GM23338 (cell line): ENCODE results near the gene MRE11. TPM values are rescaled to one million over a fixed set of nuclear protein-coding genes. Genes with fewer than 3 reads are reported as not detected.

Source experiments
- ATAC-seq: fragments of 200-7000 bp; cut with Tn5 transposase; 3 replicates; pipeline ENCODE4 v1.9.1; 2020
- DNase-seq: peaks from one replicate; pipeline ENCODE4 v3.0.0-alpha.2; 2015; ENCODE audit warnings: low spot score
- H2AFZ ChIP-seq: fragments of 200-600 bp; sonication (generic); 2 replicates; pipeline ENCODE4 v1.8.0; 2016; ENCODE audit warnings: antibody characterized with exemption, mild to moderate bottlenecking, moderate library complexity
- H3F3A ChIP-seq: fragments of 200-600 bp; sonication (generic); replicated peaks from 2 replicates; pipeline ENCODE4 v1.8.0; 2017; ENCODE audit warnings: antibody characterized with exemption, mixed run types, low read depth
- H3K27ac ChIP-seq: fragments of 200-600 bp; sonication (generic); 2 replicates; pipeline ENCODE4 v1.6.1; 2016; ENCODE audit warnings: low read depth
- H3K27me3 ChIP-seq: fragments of 200-600 bp; sonication (generic); 2 replicates; pipeline ENCODE4 v1.8.0; 2016; ENCODE audit warnings: mild to moderate bottlenecking, mixed run types, moderate library complexity; ENCODE audit not compliant: insufficient read depth
- H3K36me3 ChIP-seq: fragments of 200-600 bp; sonication (generic); 2 replicates; pipeline ENCODE4 v1.8.0; 2016; ENCODE audit warnings: mild to moderate bottlenecking; ENCODE audit not compliant: insufficient read depth
- H3K4me1 ChIP-seq: fragments of 200-600 bp; sonication (generic); 2 replicates; pipeline ENCODE4 v1.8.0; 2016; ENCODE audit warnings: mild to moderate bottlenecking, moderate library complexity; ENCODE audit not compliant: insufficient read depth
- H3K4me2 ChIP-seq: fragments of 200-600 bp; sonication (generic); 2 replicates; pipeline ENCODE4 v1.7.1; 2017; ENCODE audit warnings: mixed run types
- H3K4me3 ChIP-seq: fragments of 200-600 bp; sonication (generic); 2 replicates; pipeline ENCODE4 v1.6.1; 2016; ENCODE audit warnings: mixed run types
- H3K79me2 ChIP-seq: fragments of 200-600 bp; sonication (generic); replicated peaks from 2 replicates; pipeline ENCODE4 v1.8.0; 2017; ENCODE audit warnings: mild to moderate bottlenecking; ENCODE audit not compliant: insufficient read depth
- H3K9me2 ChIP-seq: fragments of 200-600 bp; sonication (generic); 2 replicates; pipeline ENCODE4 v1.8.0; 2017; ENCODE audit not compliant: insufficient read depth
- H4K20me1 ChIP-seq: fragments of 200-600 bp; sonication (generic); replicated peaks from 2 replicates; pipeline ENCODE4 v1.8.0; 2017; ENCODE audit warnings: mild to moderate bottlenecking; ENCODE audit not compliant: insufficient read depth
- H3K27ac Mint-ChIP-seq: 2 replicates; pipeline ENCODE4 v1.8.0; 2020; ENCODE audit warnings: inconsistent platforms, mild to moderate bottlenecking, moderate library complexity, mixed read lengths
- H3K27me3 Mint-ChIP-seq: 3 replicates; pipeline ENCODE4 v1.8.0; 2022; ENCODE audit warnings: low read depth, mild to moderate bottlenecking, moderate library complexity, mixed read lengths, inconsistent platforms; ENCODE audit not compliant: insufficient read depth, poor library complexity
- H3K36me3 Mint-ChIP-seq: 3 replicates; pipeline ENCODE4 v1.8.0; 2021; ENCODE audit warnings: low read depth, mild to moderate bottlenecking, inconsistent platforms, moderate library complexity, mixed read lengths
- H3K4me1 Mint-ChIP-seq: 3 replicates; pipeline ENCODE4 v1.8.0; 2020; ENCODE audit warnings: mild to moderate bottlenecking, inconsistent platforms, mixed read lengths
- H3K4me3 Mint-ChIP-seq: 3 replicates; pipeline ENCODE4 v1.8.0; 2021; ENCODE audit warnings: moderate library complexity, mild to moderate bottlenecking, inconsistent platforms, mixed read lengths
- H3K9me3 Mint-ChIP-seq: 3 replicates; pipeline ENCODE4 v1.8.0; 2020; ENCODE audit warnings: moderate library complexity, mild to moderate bottlenecking, inconsistent platforms, mixed read lengths
- CREB1 ChIP-seq: fragments of 250-450 bp; sonication (Bioruptor Pico); IDR thresholded peaks from 2 replicates; pipeline ENCODE4 v1.5.0; 2020; ENCODE audit warnings: low read depth, mild to moderate bottlenecking, moderate library complexity
- CTCF ChIP-seq, 2 experiments: fragments of 200-600 bp in 1 of 2; sonication (generic) in 1 of 2; conservative IDR thresholded peaks; 2 replicates each; pipeline versions ENCODE4 v1.5.1 to v1.6.1; 2016 to 2017; ENCODE audit warnings: antibody characterized with exemption in 2 of 2, low read depth in 2 of 2, mild to moderate bottlenecking in 2 of 2, moderate library complexity in 1 of 2
- EZH2phosphoT487 ChIP-seq: fragments of 200-600 bp; sonication (generic); IDR thresholded peaks from one replicate; pipeline ENCODE4 v1.8.1; 2018; ENCODE audit warnings: antibody characterized with exemption; ENCODE audit not compliant: unreplicated experiment
- POLR2AphosphoS5 ChIP-seq: IDR thresholded peaks from 2 replicates; pipeline ENCODE4 v1.6.1; 2016; ENCODE audit warnings: antibody characterized with exemption, low read depth
- ZNF114 ChIP-seq: fragments of 250-450 bp; sonication (Bioruptor Pico); IDR thresholded peaks from 2 replicates; pipeline ENCODE4 v1.5.0; 2020; ENCODE audit warnings: mild to moderate bottlenecking, moderate library complexity
- polyA plus RNA-seq: library from polyadenylated mRNA; unstranded; fragments of >200 nt; fragmentation: Nextera tagmentation; extraction: Ambion mirVana; gene quantifications from 2 replicates; pipeline ENCODE4 v1.2.1, GENCODE V29; 2016
- total RNA-seq: library from RNA; depleted of rRNA; stranded (reverse); fragments of >200 nt; shearing (Covaris generic); gene quantifications from 2 replicates; pipeline ENCODE4 v1.2.3, GENCODE V29; 2014
- TF ChIP-seq, protein P1 (sequence below): fragments of 250-450 bp; sonication (Bioruptor Pico); IDR thresholded peaks from 2 replicates; pipeline ENCODE4 v1.5.0; 2020; ENCODE audit warnings: mild to moderate bottlenecking, moderate library complexity

The MRE11 gene
- total and polyA plus RNA-seq, 2 experiments from 2014 or later, result 23.3 to 38.5 TPM

DNA sequence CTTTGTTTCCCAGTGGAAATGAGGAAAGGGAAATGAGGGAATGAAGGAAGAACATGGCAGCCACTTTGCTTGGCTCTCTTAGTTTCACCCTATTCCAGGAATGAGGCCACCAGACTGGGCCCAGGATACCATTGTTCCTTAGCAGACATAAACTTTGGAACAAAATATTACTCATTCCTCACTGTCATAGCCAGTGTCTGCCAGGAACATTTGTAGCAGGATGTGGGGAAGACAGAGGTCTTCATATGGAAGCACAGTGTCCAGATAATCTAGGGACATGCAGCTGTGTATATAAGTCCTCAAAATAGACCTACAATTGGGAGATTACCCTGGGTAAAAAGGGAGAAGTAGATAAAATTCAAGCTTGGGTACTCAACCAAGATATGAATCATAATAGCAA is 34.9 kb upstream of the MRE11 start (continued):
- TF ChIP-seq, protein P1, sequence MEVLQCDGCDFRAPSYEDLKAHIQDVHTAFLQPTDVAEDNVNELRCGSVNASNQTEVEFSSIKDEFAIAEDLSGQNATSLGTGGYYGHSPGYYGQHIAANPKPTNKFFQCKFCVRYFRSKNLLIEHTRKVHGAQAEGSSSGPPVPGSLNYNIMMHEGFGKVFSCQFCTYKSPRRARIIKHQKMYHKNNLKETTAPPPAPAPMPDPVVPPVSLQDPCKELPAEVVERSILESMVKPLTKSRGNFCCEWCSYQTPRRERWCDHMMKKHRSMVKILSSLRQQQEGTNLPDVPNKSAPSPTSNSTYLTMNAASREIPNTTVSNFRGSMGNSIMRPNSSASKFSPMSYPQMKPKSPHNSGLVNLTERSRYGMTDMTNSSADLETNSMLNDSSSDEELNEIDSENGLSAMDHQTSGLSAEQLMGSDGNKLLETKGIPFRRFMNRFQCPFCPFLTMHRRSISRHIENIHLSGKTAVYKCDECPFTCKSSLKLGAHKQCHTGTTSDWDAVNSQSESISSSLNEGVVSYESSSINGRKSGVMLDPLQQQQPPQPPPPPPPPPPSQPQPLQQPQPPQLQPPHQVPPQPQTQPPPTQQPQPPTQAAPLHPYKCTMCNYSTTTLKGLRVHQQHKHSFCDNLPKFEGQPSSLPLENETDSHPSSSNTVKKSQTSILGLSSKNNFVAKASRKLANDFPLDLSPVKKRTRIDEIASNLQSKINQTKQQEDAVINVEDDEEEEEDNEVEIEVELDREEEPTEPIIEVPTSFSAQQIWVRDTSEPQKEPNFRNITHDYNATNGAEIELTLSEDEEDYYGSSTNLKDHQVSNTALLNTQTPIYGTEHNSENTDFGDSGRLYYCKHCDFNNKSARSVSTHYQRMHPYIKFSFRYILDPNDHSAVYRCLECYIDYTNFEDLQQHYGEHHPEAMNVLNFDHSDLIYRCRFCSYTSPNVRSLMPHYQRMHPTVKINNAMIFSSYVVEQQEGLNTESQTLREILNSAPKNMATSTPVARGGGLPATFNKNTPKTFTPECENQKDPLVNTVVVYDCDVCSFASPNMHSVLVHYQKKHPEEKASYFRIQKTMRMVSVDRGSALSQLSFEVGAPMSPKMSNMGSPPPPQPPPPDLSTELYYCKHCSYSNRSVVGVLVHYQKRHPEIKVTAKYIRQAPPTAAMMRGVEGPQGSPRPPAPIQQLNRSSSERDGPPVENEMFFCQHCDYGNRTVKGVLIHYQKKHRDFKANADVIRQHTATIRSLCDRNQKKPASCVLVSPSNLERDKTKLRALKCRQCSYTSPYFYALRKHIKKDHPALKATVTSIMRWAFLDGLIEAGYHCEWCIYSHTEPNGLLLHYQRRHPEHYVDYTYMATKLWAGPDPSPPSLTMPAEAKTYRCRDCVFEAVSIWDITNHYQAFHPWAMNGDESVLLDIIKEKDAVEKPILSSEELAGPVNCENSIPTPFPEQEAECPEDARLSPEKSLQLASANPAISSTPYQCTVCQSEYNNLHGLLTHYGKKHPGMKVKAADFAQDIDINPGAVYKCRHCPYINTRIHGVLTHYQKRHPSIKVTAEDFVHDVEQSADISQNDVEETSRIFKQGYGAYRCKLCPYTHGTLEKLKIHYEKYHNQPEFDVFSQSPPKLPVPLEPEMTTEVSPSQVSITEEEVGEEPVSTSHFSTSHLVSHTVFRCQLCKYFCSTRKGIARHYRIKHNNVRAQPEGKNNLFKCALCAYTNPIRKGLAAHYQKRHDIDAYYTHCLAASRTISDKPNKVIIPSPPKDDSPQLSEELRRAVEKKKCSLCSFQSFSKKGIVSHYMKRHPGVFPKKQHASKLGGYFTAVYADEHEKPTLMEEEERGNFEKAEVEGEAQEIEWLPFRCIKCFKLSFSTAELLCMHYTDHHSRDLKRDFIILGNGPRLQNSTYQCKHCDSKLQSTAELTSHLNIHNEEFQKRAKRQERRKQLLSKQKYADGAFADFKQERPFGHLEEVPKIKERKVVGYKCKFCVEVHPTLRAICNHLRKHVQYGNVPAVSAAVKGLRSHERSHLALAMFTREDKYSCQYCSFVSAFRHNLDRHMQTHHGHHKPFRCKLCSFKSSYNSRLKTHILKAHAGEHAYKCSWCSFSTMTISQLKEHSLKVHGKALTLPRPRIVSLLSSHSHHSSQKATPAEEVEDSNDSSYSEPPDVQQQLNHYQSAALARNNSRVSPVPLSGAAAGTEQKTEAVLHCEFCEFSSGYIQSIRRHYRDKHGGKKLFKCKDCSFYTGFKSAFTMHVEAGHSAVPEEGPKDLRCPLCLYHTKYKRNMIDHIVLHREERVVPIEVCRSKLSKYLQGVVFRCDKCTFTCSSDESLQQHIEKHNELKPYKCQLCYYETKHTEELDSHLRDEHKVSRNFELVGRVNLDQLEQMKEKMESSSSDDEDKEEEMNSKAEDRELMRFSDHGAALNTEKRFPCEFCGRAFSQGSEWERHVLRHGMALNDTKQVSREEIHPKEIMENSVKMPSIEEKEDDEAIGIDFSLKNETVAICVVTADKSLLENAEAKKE (CRISPR knock-in tag), result no peak
- TF ChIP-seq POLR2AphosphoS5 (no peak), CTCF (conservative IDR thresholded peaks at IDR 0.05; ENCODE audit: low read depth in 2 of 2) (no peak)

- no peak overlapping the region for H3K27ac Mint-ChIP-seq
- no peak overlapping the region for H3K4me3 Mint-ChIP-seq
- no peak for DNase-seq
- Histone ChIP-seq H2AFZ (no peak overlapping the region; the same call in 1 of the 2 replicates), H3K4me3 (no peak overlapping the region), H3K4me2 (no peak overlapping the region), H3K9me2 (no peaks in the 10 kb centered on the region), H4K20me1 (no peaks in the 10 kb centered on the region), H3F3A (no peaks in the 10 kb centered on the region), H3K4me1 (no peaks in the 10 kb centered on the region), H3K36me3 (no peaks in the 10 kb centered on the region), H3K79me2 (no peaks in the 10 kb centered on the region), H3K27me3 (no peaks in the 10 kb centered on the region; the same call in 1 of the 2 replicates), H3K27ac (no peak overlapping the region)
- no peaks in the 10 kb centered on the region for H3K4me1 Mint-ChIP-seq
- peaks cover 5% of the 10 kb centered on the region for H3K27me3 Mint-ChIP-seq
- H3K9me3 Mint-ChIP-seq, result no peaks in the 10 kb centered on the region
- no peaks in the 10 kb centered on the region for H3K36me3 Mint-ChIP-seq
- no peak for ATAC-seq
- TF ChIP-seq POLR2AphosphoS5, result no peak
- no peak for TF ChIP-seq EZH2phosphoT487
- TF ChIP-seq ZNF114 (CRISPR knock-in tag), result no peak
- TF ChIP-seq CREB1 (CRISPR knock-in tag), result no peak
- TF ChIP-seq, protein P1 (CRISPR knock-in tag), result no peak
Measured at GRCh38 chr11:94526645-94527438, 33.2 kb upstream of the MRE11 start.
